WTC11 (cell line): ENCODE data around the gene MED15. TPM values are rescaled to one million over a fixed set of nuclear protein-coding genes. Genes with fewer than 3 reads are reported as not detected.
A peak's percentile ranks its signal among the peaks of the same experiment; 100 is the strongest.

Experiments
- ATAC-seq: fragments of 200-7000 bp; cut with Tn5 transposase; 2 replicates; pipeline ENCODE4 v1.10.0; 2021; ENCODE audit warnings: mild to moderate bottlenecking, moderate library complexity
- CTCF ChIA-PET: fragments of 300-600 bp; sonication (Branson Sonifier 250); formaldehyde crosslinking; loops from one replicate; lab custom pipeline; 2021; ENCODE audit warnings: antibody characterized with exemption; lab: Charles Lee
- POLR2A ChIA-PET: fragments of 350-600 bp; sonication (Branson Sonifier 250); formaldehyde crosslinking; loops from one replicate; lab custom pipeline; 2021; ENCODE audit warnings: antibody characterized with exemption; lab: Charles Lee
- DNase-seq: peaks from one replicate; pipeline ENCODE4 v3.0.0; 2021; ENCODE audit warnings: low spot score
- H3K27ac Mint-ChIP-seq: 2 replicates; pipeline ENCODE4 v1.8.0; 2021; ENCODE audit warnings: mixed read lengths
- H3K27me3 Mint-ChIP-seq: 2 replicates; pipeline ENCODE4 v1.8.0; 2021; ENCODE audit warnings: low read depth, mild to moderate bottlenecking, moderate library complexity, mixed read lengths
- H3K36me3 Mint-ChIP-seq: 2 replicates; pipeline ENCODE4 v1.8.0; 2021; ENCODE audit warnings: mixed read lengths
- H3K4me1 Mint-ChIP-seq: 2 replicates; pipeline ENCODE4 v1.8.0; 2022; ENCODE audit warnings: mixed read lengths
- H3K4me3 Mint-ChIP-seq: 2 replicates; pipeline ENCODE4 v1.8.0; 2021; ENCODE audit warnings: mild to moderate bottlenecking, moderate library complexity, mixed read lengths
- H3K9me3 Mint-ChIP-seq: 2 replicates; pipeline ENCODE4 v1.8.0; 2021; ENCODE audit warnings: mixed read lengths
- ARID4B ChIP-seq: sonication (generic); formaldehyde crosslinking; IDR thresholded peaks from 2 replicates; pipeline ENCODE4 v1.8.0; 2023; ENCODE audit warnings: missing genetic modification reagents, mild to moderate bottlenecking, borderline replicate concordance
- CTCF ChIP-seq: fragments of 200-600 bp; IDR thresholded peaks from 2 replicates; pipeline ENCODE4 v1.8.0; 2022; ENCODE audit warnings: antibody characterized with exemption
- ETV6 ChIP-seq: sonication (generic); formaldehyde crosslinking; IDR thresholded peaks from 2 replicates; pipeline ENCODE4 v1.8.1; 2022; ENCODE audit warnings: mild to moderate bottlenecking, missing genetic modification reagents
- FOXK1 ChIP-seq: sonication (generic); formaldehyde crosslinking; IDR thresholded peaks from 2 replicates; pipeline ENCODE4 v1.8.0; 2022; ENCODE audit warnings: mild to moderate bottlenecking, moderate library complexity, missing genetic modification reagents
- GABPB1 ChIP-seq: sonication (generic); formaldehyde crosslinking; IDR thresholded peaks from 2 replicates; pipeline ENCODE4 v1.8.1; 2023; ENCODE audit warnings: mild to moderate bottlenecking, missing genetic modification reagents
- GRHL2 ChIP-seq: fragments of 250-450 bp; sonication (Bioruptor Pico); IDR thresholded peaks from 2 replicates; pipeline ENCODE4 v1.8.0; 2022; ENCODE audit warnings: mild to moderate bottlenecking, moderate library complexity; ENCODE audit not compliant: insufficient replicate concordance, severe bottlenecking
- GTF2I ChIP-seq: fragments of 250-450 bp; sonication (Bioruptor Pico); conservative IDR thresholded peaks from 2 replicates; pipeline ENCODE4 v1.4.0; 2021; ENCODE audit warnings: mild to moderate bottlenecking
- JAZF1 ChIP-seq: fragments of 250-450 bp; sonication (Bioruptor Pico); IDR thresholded peaks from 2 replicates; pipeline ENCODE4 v1.9.0; 2021; ENCODE audit warnings: moderate library complexity, mild to moderate bottlenecking, inconsistent platforms
- JUN ChIP-seq: sonication (generic); formaldehyde crosslinking; IDR thresholded peaks from 2 replicates; pipeline ENCODE4 v1.8.0; 2023; ENCODE audit warnings: mild to moderate bottlenecking, missing genetic modification reagents
- KAT7 ChIP-seq: sonication (generic); formaldehyde crosslinking; IDR thresholded peaks from 2 replicates; pipeline ENCODE4 v1.8.1; 2023; ENCODE audit warnings: missing genetic modification reagents, mild to moderate bottlenecking, borderline replicate concordance
- NR1H2 ChIP-seq: sonication (generic); formaldehyde crosslinking; IDR thresholded peaks from 2 replicates; pipeline ENCODE4 v1.9.0; 2021; ENCODE audit warnings: mild to moderate bottlenecking, moderate library complexity, missing genetic modification reagents
- OVOL2 ChIP-seq: fragments of 250-450 bp; sonication (Bioruptor Pico); IDR thresholded peaks from 2 replicates; pipeline ENCODE4 v1.9.0; 2021; ENCODE audit warnings: mild to moderate bottlenecking, borderline replicate concordance
- PRRX2 ChIP-seq: fragments of 250-450 bp; sonication (Bioruptor Pico); IDR thresholded peaks from 2 replicates; pipeline ENCODE4 v1.8.0; 2021; ENCODE audit warnings: mild to moderate bottlenecking
- SMAD4 ChIP-seq: sonication (generic); formaldehyde crosslinking; IDR thresholded peaks from 2 replicates; pipeline ENCODE4 v1.8.0; 2022; ENCODE audit warnings: mild to moderate bottlenecking, missing genetic modification reagents
- TEAD4 ChIP-seq: sonication (generic); formaldehyde crosslinking; IDR thresholded peaks from 2 replicates; pipeline ENCODE4 v1.8.0; 2022; ENCODE audit warnings: mild to moderate bottlenecking, missing genetic modification reagents
- USF2 ChIP-seq: sonication (generic); formaldehyde crosslinking; IDR thresholded peaks from 2 replicates; pipeline ENCODE4 v1.8.1; 2023; ENCODE audit warnings: mild to moderate bottlenecking, missing genetic modification reagents, moderate library complexity
- ZBTB21 ChIP-seq: sonication (generic); formaldehyde crosslinking; IDR thresholded peaks from 2 replicates; pipeline ENCODE4 v1.8.1; 2023; ENCODE audit warnings: mild to moderate bottlenecking, missing genetic modification reagents, borderline replicate concordance
- ZNF219 ChIP-seq: sonication (generic); formaldehyde crosslinking; IDR thresholded peaks from 2 replicates; pipeline ENCODE4 v1.8.0; 2023; ENCODE audit warnings: missing genetic modification reagents, mild to moderate bottlenecking, borderline replicate concordance
- ZNF232 ChIP-seq: sonication (generic); formaldehyde crosslinking; IDR thresholded peaks from 2 replicates; pipeline ENCODE4 v1.8.0; 2022; ENCODE audit warnings: mild to moderate bottlenecking, missing genetic modification reagents
- ZNF263 ChIP-seq: sonication (generic); formaldehyde crosslinking; IDR thresholded peaks from 2 replicates; pipeline ENCODE4 v1.8.1; 2022; ENCODE audit warnings: low read depth, mild to moderate bottlenecking, moderate library complexity, missing genetic modification reagents
- ZNF396 ChIP-seq: fragments of 250-450 bp; sonication (Bioruptor Pico); IDR thresholded peaks from 2 replicates; pipeline ENCODE4 v1.8.0; 2021; ENCODE audit warnings: mild to moderate bottlenecking, moderate library complexity, borderline replicate concordance
- ZNF416 ChIP-seq: fragments of 250-450 bp; sonication (Bioruptor Pico); IDR thresholded peaks from 2 replicates; pipeline ENCODE4 v1.9.0; 2021; ENCODE audit warnings: mild to moderate bottlenecking, inconsistent platforms
- ZNF512 ChIP-seq: sonication (generic); formaldehyde crosslinking; IDR thresholded peaks from 2 replicates; pipeline ENCODE4 v1.8.1; 2022; ENCODE audit warnings: missing genetic modification reagents, borderline replicate concordance
- ZNF671 ChIP-seq: fragments of 250-450 bp; sonication (Bioruptor Pico); IDR thresholded peaks from 2 replicates; pipeline ENCODE4 v1.8.0; 2021; ENCODE audit warnings: mild to moderate bottlenecking
- total RNA-seq: library from RNA; stranded (reverse); gene quantifications from 3 replicates; pipeline ENCODE4 v1.2.3, GENCODE V29; 2021

Gene MED15
- total RNA-seq, 1 experiment from 2014 or later: 67.7 TPM

- POLR2A ChIA-PET: no interaction called here
- CTCF ChIA-PET: interaction anchor here (1.6 to 2.5 kb wide), 4 partner anchors 9 to 91 kb away, joined by 4 to 12 read pairs (median 8); no protein-coding TSS in a partner anchor
- Mint-ChIP-seq H3K27me3 (no peaks in the 10 kb centered on the region), H3K36me3 (no peaks in the 10 kb centered on the region), H3K9me3 (no peaks in the 10 kb centered on the region), H3K4me3 (peak overlapping the region; percentile 95), H3K4me1 (peaks cover 37% of the 10 kb centered on the region), H3K27ac (peak overlapping the region; percentile 80; the same call in 1 of the 2 replicates)
- ATAC-seq (no peak), DNase-seq (no peak)
- TF ChIP-seq JAZF1 (CRISPR knock-in tag): no peak
- no peak for TF ChIP-seq CTCF
- no peak for TF ChIP-seq ZNF232 (CRISPR knock-in tag)
- TF ChIP-seq ZNF263 (CRISPR knock-in tag): no peak
- TF ChIP-seq ARID4B (CRISPR knock-in tag): no peak
- TF ChIP-seq KAT7 (CRISPR knock-in tag): no peak
- no peak for TF ChIP-seq NR1H2 (CRISPR knock-in tag)
- no peak for TF ChIP-seq OVOL2 (CRISPR knock-in tag)
- TF ChIP-seq JUN (CRISPR knock-in tag): no peak
- no peak for TF ChIP-seq ZNF512 (CRISPR knock-in tag)
Observed at GRCh38 chr22:20508815-20509271, 1.4 kb downstream of the MED15 start.

GRCh38 chr22:20509344-20510047 lies 2.1 kb downstream of the MED15 start:
- TF ChIP-seq PRRX2 (CRISPR knock-in tag) (no peak), TEAD4 (CRISPR knock-in tag) (no peak), ZNF219 (CRISPR knock-in tag) (no peak), ZNF396 (CRISPR knock-in tag) (no peak), GABPB1 (CRISPR knock-in tag) (no peak), GRHL2 (no peak), ETV6 (CRISPR knock-in tag) (no peak), GTF2I (no peak), FOXK1 (CRISPR knock-in tag) (no peak), ZNF671 (CRISPR knock-in tag) (no peak), SMAD4 (CRISPR knock-in tag) (no peak), ZNF416 (no peak), USF2 (CRISPR knock-in tag) (no peak), ZBTB21 (CRISPR knock-in tag) (no peak)
- TF ChIP-seq, all 79 proteins: peak for 0
- H3K9me3 Mint-ChIP-seq: no peaks in the 10 kb centered on the region
- H3K36me3 Mint-ChIP-seq: peaks cover 4% of the 10 kb centered on the region; the same call in 1 of the 2 replicates
- ATAC-seq: no peak
- no peak for DNase-seq
- POLR2A ChIA-PET: interaction anchor here (0.6 kb wide), 1 partner anchor 47 kb away, joined by 3 read pairs; no protein-coding TSS in a partner anchor
- H3K27me3 Mint-ChIP-seq: no peaks in the 10 kb centered on the region
- peaks cover 37% of the 10 kb centered on the region for H3K4me1 Mint-ChIP-seq
- CTCF ChIA-PET: interaction anchor here (1.6 to 2.5 kb wide), 3 partner anchors 8 to 58 kb away, joined by 4 to 9 read pairs (median 6); no protein-coding TSS in a partner anchor
- H3K4me3 Mint-ChIP-seq: peak overlapping the region; percentile 95
- peak overlapping the region; percentile 3 for H3K27ac Mint-ChIP-seq
